HG03097 (cell line): ENCODE results near the gene PTPRN2.
"Not testable (repeated sequence)": the region's sequence is repeated elsewhere in the genome, so short reads cannot be mapped to it uniquely, and the experiment has no call there.

Experiments
- ATAC-seq: cut with Tn5 transposase; IDR thresholded peaks from one replicate; pipeline ENCODE4 v1.9.1; 2021; ENCODE audit not compliant: unreplicated experiment, low FRiP score

The PTPRN2 gene

DNA sequence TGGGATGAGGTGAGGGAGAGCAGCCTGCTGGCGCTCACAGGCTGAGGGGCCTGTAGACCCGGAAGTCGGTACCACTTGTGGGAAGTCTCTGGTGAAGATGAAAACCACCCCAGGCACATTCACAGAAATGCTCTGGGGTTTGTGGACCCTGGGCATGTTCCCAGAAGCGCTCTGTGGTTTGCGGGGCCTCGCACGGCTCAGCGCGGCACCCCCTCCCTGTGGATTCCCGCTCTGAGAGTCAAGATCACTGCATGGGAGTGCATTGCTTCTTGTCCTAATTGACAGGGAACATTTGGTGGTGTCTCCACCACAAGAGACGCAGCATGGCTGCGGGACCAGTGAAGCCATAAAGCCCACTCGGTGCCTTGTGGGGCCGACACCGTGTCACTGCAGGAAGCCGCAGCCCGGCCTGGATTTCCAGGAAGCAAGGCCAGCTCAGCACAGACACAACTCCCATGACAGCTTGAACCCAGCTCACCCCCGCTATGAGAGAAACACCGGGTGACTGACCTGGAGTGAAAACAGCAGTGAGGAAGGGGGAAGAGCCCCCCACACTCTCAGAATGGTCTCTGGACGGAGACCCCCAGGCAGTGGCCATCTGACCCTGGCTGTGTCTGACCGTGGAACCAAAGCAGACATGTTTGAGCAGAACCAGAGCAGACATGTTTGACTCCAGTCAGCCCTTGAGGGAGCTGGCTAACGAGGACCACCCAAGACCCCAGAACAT lies 157.2 kb downstream of the PTPRN2 start:
- no peak for ATAC-seq

DNA sequence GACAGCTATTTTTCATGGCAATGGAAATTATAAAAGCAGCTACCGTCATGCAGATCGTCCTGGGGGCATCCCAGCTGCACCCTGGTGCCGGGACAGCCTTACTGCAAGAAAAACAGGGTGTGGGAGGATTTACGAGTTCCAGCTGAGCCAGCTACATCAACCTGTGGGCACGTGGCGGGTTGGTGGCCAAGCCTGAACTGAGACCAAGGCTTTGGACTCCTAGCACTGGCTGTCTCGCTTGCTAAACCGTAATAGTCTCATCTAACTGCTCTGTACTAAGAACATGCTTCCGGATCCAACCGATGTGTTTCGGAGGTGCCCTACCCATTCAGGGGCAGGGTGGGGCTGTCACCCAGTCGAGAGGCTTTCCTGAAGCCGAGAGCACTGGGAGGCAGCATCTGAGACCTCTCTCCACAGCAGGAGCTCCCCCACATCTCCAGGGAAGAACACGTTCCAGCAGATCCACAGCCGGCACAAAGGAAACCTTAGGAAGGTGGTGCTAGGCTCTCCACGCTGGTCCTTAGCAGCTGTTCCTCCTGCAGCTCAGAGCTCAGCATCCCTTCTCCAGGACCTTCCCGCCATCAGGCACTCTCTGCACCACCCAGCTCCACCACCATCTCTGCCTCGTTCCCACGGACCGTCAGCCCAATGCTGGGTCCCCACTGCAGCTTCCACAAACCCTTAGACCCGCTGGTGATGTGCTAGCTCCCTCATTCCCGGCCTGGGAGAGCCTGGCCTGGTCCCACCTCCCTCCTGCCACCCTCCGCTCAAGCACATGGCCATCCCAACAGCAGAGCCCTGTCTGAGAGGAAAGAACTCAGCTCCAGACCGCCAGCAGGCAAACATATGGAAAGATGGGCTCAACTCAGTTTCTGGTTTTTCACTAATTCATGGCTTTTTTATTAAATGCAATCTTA lies 158.5 kb downstream of the PTPRN2 start:
- no peak for ATAC-seq

DNA sequence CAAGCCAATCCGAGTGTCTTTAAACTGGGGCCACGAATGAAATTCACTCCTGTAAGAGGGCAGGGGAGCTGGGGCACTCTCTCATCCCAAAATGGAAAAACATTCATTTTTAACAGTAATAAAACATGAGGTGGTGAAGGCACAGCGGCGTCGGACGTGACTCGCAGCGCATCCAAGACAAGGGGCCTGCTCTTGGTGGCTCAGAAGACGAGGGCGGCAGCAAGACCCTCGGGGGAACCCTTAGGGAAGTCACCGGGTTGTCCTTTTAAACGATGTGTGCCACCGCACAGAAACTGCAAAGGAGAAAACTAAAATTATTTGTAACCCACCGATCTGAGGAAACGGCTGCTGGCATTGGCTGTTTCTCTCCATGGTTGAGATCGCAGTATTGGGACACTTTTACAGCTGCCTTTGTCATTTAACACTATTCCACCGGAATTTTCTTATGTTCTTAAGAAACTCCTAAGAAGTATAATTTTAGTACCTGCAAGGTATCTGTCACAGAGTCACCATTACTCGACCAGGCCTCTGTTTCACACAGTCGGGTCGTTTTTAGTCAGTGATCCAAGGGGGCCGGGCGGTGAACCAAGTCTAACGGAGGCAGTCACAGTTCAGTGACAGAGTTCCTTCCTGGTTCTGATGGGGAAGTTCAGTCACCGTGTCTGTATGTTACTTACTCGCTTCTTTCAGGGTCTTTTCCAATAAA lies 159.3 kb downstream of the PTPRN2 start:
- no peak for ATAC-seq

DNA sequence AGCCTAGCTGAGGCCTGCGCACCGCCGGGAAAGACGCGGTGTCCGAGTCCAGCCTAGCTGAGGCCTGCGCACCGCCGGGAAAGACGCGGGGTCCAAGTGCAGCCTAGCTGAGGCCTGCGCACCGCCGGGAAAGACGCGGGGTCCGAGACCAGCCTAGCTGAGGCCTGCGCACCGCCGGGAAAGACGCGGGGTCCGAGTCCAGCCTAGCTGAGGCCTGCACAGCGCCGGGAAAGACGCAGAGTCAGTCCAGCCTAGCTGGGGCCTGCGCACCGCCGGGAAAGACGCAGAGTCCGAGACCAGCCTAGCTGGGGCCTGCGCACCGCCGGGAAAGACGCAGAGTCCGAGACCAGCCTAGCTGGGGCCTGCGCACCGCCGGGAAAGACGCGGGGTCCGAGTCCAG lies 161.9 kb downstream of the PTPRN2 start:
- not testable (repeated sequence) for ATAC-seq

DNA sequence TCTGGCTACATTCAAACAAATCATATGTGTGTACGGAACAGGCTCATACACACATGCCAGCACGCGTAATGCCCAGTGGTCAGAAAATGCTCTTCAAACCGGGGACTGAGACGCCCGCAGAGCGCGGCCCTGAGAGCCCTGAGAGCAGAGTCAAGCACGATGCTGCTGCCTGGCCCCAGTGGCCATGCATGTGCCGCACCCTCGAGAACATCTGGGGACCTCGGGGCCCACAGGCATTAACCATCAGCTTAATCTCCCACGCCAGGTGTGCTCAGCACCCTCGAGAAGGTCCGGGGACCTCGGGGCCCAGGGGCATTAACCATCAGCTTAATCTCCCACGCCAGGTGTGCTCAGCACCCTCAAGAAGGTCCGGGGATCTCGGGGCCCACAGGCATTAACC lies 163.1 kb downstream of the PTPRN2 start:
- no peak for ATAC-seq

DNA sequence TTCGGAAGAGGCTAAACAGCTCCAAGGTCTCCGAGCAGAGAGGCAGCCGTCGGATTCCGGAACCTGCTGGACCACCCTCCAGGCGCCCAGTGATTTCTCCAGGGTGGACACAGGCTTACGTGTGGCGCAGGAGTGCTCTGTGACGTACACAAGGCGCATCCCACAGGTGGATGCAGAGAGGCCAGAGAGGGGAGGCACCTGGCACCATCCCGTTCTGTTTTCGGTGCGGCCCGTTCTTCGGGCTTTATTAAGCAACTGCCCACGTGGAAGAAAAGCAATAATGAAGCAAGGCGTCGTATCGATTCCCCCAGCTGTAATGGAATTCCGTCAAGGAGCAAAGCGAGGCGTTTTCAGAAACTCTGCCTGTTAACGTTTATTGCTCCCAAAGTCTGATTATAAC lies 163.6 kb downstream of the PTPRN2 start:
- ATAC-seq = no peak

DNA sequence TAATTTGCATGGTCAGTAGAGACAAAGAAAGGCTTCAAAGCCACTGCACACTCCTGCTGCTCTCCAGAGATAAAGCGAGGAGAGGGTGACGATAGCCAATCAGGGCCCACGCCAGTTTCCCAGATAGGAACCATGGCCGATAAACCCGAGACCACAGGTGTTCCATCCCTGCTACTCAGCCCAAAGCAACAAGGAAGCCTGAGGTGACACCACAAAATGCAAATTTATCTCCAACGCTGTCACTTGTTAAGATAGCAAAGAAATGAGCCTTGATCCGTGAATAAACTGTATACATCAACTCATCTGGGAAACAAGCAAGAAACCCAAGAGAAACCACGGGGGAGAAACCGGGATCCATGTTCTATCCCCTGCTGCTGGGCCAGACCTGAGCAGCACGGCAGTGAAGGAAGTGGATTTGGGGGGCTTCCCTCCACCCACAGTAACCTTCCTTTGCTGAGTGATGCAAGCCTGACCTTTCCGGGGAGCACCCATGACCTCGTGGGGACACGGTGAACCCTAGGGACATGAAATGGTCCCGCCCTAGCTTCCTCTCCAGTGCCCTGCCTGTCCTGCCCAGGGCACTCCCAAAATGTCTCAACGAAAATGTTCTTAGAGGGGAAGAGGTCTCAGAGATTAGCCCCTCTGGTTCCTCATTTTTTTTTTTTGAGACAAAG lies 164.6 kb downstream of the PTPRN2 start:
- ATAC-seq = no peak

DNA sequence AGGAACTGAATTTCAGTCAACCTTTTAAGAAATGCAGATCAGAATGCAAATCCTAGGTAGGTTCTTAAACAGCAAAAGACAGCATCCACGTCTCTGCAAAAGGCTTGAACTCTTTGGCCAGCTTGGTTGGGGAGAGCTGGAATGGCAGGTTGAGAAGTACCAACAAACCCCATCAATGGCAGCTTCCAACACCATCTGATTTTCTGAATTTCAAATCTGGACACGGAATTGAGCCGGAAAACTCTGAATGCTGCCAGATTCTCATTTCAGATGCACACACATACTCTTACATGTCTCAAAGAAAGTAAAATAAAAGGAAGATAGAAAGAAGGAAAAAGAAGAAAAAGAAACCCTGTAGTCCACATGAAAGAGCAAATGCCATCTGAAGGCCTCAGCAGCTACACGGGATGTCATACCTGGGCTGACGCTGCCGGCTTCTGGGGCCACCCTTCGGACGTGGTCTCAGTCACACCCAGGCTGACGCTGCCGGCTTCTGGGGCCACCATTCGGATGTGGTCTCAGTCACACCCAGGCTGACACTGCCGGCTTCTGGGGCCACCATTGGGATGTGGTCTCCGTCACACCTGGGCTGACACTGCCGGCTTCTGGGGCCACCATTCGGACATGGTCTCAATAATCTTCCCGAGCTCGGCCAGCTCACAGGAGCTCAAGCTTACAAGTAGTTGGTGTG lies 165.3 kb downstream of the PTPRN2 start:
- no peak for ATAC-seq

DNA sequence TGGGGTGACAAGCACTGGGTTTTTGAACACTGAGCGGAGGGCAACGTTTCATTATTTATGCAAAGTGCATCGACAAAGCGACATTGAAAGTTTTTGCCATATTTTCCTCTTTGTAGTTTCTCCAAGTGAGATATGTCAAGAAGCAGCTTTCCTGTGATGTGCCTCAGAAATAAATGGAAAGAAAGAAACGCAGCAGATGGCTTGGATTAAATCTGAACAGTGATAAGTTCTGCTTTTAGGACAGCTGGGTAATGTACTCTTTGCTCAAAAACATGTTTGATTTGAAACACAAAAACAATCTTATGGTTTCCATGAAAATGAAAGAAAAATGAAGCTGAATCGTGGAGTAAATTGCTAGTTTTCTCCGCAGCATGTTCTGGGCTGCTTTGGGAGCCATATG lies 166.3 kb downstream of the PTPRN2 start:
- no peak for ATAC-seq

DNA sequence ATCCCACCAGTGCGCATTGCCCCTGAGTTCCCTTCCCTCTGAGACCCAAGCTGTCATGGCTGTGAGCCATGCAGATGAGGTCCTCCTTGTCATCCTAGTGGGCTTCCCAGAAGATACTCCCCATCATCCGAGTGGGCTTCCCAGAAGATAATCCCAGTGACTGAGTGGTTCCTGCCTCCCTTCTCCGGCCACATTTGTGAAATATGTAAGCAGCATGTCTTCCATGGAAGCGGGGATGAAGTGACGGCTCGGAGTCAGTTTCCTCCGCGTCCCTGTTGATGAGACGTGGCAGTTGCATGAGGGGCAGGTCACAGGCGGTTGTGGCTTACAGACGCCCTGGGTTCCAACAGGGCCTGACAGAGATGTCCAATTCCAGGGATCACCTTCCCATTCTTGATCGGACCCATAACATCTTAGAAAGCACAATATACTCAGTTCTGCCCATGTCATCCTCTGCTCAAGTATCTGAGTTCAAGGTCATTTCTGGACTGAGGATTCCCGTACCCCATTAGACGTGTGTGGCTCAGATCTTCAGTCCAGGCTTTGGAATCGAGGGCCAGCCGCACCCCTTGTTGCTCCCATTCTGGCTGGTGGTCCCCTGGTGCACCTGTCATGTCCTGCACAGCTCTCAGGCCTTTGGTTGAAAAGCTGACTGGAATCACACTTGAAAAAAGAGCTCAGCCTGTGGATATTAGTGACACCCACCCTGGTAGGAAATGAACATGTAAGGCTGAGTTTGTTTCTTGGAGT lies 166.9 kb downstream of the PTPRN2 start:
- no peak for ATAC-seq

DNA sequence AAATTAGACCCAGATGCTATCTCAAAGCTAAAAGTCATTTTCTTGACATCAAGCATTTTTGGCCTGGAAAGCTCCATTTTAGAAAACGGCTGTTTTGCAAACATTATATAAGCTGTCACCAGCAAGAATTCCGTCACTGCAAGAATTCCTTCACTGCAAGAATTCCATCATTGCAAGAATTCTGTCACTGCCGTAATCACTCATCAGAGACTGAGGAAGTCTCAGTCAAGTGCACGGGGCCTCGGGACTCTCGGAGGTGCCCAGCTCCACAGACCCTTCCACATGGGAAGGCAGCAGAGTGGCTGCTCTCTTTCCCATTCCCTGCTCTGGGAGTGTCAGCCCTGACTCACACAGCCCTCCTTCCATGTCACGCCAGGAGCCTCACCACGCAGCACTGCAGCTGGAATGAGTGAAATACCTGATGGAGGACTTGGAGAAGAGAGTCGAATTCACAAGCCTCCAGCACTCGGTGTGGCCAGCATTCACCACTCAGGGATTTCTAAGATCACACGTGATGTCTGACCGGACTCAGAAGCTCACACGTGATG lies 168.3 kb downstream of the PTPRN2 start:
- ATAC-seq = no peak

DNA sequence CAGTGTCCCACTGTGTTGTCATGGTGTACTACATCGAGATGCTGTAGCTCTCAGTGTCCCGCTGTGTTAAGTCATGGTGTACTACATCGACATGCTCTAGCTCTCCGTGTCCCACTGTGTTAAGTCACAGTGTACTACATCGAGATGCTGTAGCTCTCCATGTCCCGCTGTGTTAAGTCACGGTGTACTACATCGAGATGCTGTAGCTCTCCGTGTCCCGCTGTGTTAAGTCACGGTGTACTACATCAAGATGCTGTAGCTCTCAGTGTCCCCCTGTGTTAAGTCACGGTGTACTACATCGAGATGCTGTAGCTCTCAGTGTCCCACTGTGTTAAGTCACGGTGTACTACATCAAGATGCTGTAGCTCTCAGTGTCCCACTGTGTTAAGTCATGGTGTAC lies 169.2 kb downstream of the PTPRN2 start:
- ATAC-seq = not testable (repeated sequence)

DNA sequence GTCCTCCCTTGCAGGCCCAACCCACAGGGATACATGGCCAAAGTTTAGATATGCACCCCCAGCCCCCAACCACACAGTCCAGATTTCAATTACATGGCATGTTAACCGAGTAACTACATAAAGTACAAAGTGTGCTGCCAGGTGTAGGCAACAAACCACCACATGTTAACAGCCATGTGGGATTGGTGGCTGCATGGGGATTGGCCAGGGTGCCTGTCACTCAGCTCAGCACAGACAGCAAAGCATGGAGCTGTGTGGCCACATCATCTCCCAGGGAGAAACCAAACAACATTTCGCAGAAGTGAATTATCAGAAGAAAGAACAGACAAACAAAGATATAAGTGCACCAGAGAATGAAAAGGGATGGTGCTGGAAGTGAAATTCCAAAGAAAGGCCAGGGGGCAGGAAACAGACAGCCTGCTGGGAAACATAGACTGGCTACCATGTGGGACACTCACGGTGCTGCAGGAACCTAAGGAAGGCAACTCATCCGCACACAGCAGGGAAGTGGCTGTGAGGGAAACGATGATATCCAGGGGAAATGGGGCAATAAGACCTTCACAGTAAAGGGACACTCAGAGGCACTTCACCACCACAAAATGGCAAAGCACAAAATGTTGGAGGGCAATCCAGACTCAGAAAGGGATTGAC lies 171.2 kb downstream of the PTPRN2 start:
- no peak for ATAC-seq

DNA sequence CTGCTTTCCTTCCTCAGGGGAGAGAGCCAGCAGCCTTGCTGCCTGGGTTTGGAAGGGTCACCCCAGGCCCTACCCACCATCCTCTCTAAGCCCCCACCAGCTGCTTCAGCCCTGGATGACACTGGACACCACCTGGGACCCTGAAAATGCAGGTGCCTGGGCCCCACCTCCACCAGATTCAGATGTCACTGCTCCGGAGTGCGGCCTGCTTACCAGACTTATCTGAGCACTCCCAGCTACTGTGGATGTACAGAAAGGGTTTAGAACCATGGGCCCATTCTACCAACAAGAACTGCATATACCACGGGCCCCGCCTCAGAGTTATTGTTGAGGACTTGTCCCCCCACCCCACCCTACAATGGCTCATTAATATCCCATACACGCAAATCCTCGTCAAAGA lies 172.3 kb downstream of the PTPRN2 start:
- ATAC-seq = no peak

DNA sequence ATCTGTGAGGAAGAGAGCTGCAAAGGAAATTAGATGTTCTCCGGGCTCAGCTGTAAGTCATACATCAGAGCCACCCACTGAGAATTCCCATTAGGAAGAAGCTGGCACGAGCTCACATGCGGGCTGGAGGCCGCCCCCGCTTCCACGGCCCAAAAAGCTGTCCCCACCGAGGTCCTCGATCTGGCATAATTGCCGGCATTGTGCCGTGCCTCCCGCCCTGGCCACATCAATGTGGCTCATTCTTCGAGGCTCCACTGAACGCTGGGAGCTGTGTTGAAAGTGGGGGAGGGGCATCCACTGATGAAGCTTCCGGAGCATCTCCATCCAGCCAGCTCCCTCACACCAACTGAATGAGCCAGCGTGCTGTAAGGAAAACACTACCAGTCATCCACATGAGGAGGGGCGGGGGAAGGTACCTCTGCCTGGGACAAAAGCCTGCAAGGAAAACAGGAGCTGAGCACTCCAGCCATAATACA lies 173.1 kb downstream of the PTPRN2 start:
- ATAC-seq = no peak

DNA sequence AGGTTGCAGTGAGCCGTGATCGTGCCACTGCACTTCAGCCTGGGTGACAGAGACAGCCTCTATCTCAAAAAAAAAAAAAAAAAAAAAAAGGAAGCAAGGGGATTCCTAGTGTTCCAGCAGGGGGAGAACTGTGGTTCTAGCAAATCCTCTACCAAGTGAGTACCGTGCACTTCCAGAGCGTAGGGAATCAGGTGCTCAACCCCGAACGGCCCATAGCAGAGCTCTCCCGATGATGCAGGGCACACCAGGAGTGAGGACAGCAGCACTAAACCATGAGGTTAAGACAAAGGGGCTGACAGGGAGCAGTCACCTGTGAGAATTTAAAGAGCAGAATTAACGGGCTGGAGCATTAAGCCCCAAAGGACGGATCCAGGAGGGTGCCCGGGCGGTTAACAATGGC lies 173.6 kb downstream of the PTPRN2 start:
- ATAC-seq = no peak

DNA sequence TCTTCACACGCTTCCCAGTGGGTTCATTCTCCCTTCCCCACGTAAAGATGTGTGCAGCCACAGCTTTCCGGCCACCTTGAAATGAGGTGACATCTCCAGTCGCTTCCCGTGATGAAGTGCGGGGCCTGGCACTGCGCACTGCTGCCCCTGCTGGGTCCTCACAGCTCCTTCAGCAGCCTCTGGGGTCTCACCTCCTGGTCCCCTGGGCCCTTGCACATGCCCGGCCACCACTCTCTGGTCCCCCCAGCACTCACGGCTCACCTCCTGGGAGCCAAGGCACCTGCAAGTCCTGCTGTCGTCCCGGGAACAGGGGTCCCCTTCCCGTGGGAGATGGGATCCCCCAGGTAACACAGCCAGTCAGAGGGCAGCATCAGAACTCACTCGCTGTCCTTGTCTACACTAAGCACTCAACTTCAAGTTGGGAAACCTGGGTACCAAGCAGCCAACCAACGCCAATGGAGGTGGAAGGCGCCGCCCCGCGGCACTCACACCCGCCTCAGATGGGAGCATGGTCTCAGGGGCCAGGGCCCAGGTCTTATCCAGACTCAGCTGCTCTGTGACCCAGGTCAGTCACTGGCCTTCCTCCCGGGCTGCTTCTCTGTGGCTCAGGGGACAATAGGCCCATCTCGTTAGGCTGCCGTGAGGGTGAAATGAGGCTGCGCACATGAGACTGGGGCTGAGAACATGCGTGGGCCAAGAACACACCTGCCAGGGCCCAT lies 176.2 kb downstream of the PTPRN2 start:
- ATAC-seq = no peak

DNA sequence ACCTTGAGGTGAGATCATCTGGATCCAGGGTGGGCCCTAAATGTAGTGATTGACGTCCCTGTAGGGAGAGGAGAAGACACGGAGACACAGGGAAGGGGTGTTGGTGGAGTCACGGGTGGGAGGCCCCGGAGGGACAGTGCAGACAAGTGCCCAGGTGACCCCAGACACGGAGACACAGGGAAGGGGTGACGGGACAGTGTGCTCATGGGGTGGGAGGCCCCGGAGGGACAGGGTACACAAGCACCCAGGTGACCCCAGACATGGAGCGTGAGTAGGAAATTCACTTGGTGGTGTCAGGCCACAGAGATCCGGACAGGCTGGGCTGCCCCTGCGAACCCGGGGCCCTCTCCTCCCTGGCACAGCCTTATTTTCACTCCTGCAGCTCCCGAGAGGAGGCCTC lies 176.9 kb downstream of the PTPRN2 start:
- no peak for ATAC-seq
